ENCODE data around the gene FARS2. TPM values are rescaled to one million over a fixed set of nuclear protein-coding genes. Genes with fewer than 3 reads are reported as not detected.
"Not testable (repeated sequence)": the region's sequence is repeated elsewhere in the genome, so short reads cannot be mapped to it uniquely, and the experiment has no call there.

Gene FARS2
- total RNA-seq, 4 donors from 2014 or later = 10.6 to 24.9 (median 15.2) TPM

DNA sequence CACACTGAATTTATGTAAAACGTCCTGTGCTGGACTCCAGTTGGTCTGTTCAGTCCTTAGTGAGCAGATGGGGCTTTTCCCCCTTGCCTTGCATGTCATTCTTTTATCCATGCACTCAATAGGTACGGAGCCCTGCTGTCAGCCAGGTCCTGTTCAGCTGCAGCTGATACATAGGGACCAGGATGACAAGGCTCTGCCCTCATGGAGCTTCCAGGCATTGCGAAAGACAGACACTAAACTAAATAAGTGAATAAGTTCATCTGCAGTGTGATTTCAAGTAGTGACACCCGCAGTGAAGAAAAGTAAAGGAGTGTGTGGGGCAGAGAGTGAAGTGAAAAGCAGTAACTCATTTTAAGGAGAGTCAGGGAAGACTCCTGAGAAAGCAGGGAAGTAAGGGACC, 421.2 kb downstream of the FARS2 start:
- no peak for TF ChIP-seq POLR2AphosphoS5 (IDR thresholded peaks at IDR 0.05)
- no peak for TF ChIP-seq POLR2A (IDR thresholded peaks at IDR 0.05; ENCODE audit: low read depth)
- no peak for TF ChIP-seq CTCF (IDR thresholded peaks at IDR 0.05)
- no peak for TF ChIP-seq EP300 (IDR thresholded peaks at IDR 0.05)
- Histone ChIP-seq H3K27ac (replicated peaks in 1 of 4) (no peak overlapping the region), H3K9me3 (no peaks in the 10 kb centered on the region), H3K4me1 (no peaks in the 10 kb centered on the region), H3K4me3 (no peak overlapping the region), H3K27me3 (no peaks in the 10 kb centered on the region), H3K36me3 (no peaks in the 10 kb centered on the region)
- DNase-seq (ENCODE audit: extremely low spot score) = no peak
- WGBS = 94% methylated on average over 4 of the region's 4 CpGs
- intact Hi-C loops (cut with DNase I) = no loop called here

DNA sequence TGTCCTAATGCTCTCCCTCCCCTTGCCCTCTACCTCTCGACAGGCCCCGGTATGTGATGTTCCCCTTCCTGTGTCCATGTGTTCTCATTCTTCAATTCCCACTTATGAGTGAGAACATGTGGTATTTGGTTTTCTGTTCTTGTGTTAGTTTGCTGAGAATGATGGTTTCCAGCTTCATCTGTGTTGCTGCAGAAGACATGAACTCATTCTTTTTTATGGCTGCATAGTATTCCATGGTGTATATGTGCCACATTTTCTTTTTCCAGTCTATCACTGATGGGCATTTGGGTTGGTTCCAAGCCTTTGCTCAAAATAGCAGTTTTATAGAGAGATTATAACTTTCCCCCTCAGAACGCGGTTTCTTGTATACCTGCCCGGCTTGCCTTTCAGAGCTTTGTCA, 422.4 kb downstream of the FARS2 start:
- 75% methylated on average over 5 of the region's 5 CpGs for WGBS
- H3K9me3 ChIP-seq; H3K27ac ChIP-seq (replicated peaks in 1 of 4); H3K27me3 ChIP-seq; intact Hi-C loops (cut with DNase I); H3K36me3 ChIP-seq; H3K4me3 ChIP-seq; DNase-seq (ENCODE audit: extremely low spot score); H3K4me1 ChIP-seq: not testable (repeated sequence)

- Histone ChIP-seq H3K27me3 (no peaks in the 10 kb centered on the region), H3K9me3 (no peaks in the 10 kb centered on the region), H3K36me3 (no peaks in the 10 kb centered on the region), H3K27ac (replicated peaks in 1 of 4) (no peak overlapping the region), H3K4me1 (no peaks in the 10 kb centered on the region), H3K4me3 (no peak overlapping the region)
- 85% methylated on average over 6 of the region's 6 CpGs for WGBS
- TF ChIP-seq EP300 (IDR thresholded peaks at IDR 0.05) = no peak
- no peak for TF ChIP-seq POLR2AphosphoS5 (IDR thresholded peaks at IDR 0.05)
- no peak for TF ChIP-seq CTCF (IDR thresholded peaks at IDR 0.05)
- no peak for TF ChIP-seq POLR2A (IDR thresholded peaks at IDR 0.05; ENCODE audit: low read depth)
- intact Hi-C loops (cut with DNase I) = no loop called here
- DNase-seq (ENCODE audit: extremely low spot score) = no peak
Measured at GRCh38 chr6:5684320-5685053, 423.2 kb downstream of the FARS2 start.

DNA sequence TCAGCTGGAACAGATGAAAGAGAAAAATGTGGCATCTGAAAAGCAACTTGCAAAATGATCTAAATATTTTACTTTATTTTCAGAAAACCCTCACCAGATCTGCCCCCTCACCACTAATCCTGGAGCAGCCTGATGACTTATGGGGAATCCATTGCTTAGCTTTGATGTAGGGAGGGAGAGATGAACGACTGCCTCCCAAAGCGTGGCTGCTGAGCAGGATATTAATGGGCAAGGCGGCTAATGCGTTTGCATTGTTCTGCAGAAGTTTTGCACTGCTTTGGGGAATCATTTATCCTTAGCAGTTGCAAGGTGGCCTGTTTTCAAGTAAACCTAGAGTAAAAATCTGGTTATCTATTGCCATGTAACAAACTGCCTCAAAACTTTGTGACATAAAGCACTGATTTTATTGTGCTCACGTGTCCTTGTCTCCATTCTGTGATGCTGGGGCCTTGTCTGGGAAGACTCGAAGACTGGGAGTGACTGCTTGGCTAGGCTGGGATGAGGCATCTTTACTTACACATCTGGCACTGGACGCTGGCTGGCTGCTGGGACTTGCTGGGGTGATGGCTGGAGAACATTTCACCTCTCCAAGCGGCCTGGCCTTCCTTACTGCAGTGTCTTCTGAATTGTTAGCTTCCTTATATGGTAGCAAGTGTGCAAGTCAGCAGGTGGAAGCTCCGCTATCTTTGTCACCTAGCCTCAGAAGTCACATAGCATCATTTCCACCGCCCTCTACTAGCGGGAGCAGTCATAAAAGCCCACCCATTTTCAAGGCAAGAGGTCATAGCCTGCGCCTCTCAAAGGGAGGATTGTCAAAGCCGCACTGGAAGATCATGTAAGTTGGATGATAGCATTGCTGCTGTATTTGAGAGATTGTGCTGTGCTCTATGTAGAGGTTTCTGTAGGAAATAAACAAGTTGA, 432.2 kb downstream of the FARS2 start:
- DNase-seq (ENCODE audit: extremely low spot score) = peak; percentile 62
- Histone ChIP-seq H3K4me1 (peaks cover 0 to 14% (median 10%) of the 10 kb centered on the region in 4 donors), H3K27ac (replicated peaks in 1 of 4) (no peak overlapping the region), H3K9me3 (peaks cover 0 to 14% (median 13%) of the 10 kb centered on the region in 4 donors), H3K4me3 (no peak overlapping the region), H3K36me3 (no peaks in the 10 kb centered on the region), H3K27me3 (no peaks in the 10 kb centered on the region)
- 88% methylated on average over 13 of the region's 13 CpGs for WGBS
- no peak for TF ChIP-seq POLR2A (IDR thresholded peaks at IDR 0.05; ENCODE audit: low read depth)
- TF ChIP-seq POLR2AphosphoS5 (IDR thresholded peaks at IDR 0.05) = no peak
- no peak for TF ChIP-seq EP300 (IDR thresholded peaks at IDR 0.05)
- TF ChIP-seq CTCF (IDR thresholded peaks at IDR 0.05) = no peak
- intact Hi-C loops (cut with DNase I) = no loop called here
